SH-SY5Y (cell line): ENCODE results near the gene MORC2.

Experiments
- GATA2 ChIP-seq: IDR thresholded peaks from 2 replicates; pipeline ENCODE4 v1.6.1; 2011; ENCODE audit warnings: mild to moderate bottlenecking, low read depth, low read length
- GATA3 ChIP-seq: IDR thresholded peaks from 2 replicates; pipeline ENCODE4 v1.6.1; 2011; ENCODE audit warnings: low read depth, mild to moderate bottlenecking, low read length, moderate library complexity

GRCh38 chr22:30879415-30879797 is 89.2 kb downstream of the MORC2 start:
- no peak for TF ChIP-seq GATA3
- no peak for TF ChIP-seq GATA2
